ENCODE results near the gene TMEM114. TPM values are rescaled to one million over a fixed set of nuclear protein-coding genes. Genes with fewer than 3 reads are reported as not detected.

Gene TMEM114
- polyA plus RNA-seq, 1 donor (not counting 4 experiments of a cell fraction or from before 2014, with no cell fraction given) = not detected

DNA sequence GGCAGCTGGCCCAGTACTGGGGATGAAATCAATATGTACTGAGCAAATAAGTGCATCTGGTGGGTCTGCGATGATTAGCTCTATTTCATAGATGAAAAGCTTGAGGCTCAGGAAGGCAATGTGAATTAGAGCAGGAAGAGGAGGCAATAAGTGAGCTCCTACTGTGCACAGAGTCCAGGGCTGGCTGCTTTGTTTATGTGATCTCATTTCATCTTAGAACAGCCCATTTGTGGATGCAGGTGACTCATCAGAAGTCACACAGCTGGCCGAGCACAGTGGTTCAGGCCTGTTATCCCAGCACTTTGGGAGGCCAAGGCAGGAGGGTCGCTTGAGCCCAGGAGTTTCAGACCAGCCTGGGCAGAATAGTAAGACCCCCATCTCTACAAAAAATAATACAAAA lies 7.1 kb downstream of the TMEM114 start:
- no peaks in the 10 kb centered on the region for H3K9me1 ChIP-seq (ENCODE audit: control insufficient read depth, extremely low read depth, insufficient read depth, low read length)
- H4K20me1 ChIP-seq (ENCODE audit: control insufficient read depth, extremely low read depth, insufficient read depth, low read length) = no peaks in the 10 kb centered on the region
- H3K27me3 ChIP-seq (ENCODE audit: control insufficient read depth, extremely low read depth, insufficient read depth, low read length) = peaks cover 12% of the 10 kb centered on the region
- H3K27ac ChIP-seq (ENCODE audit: control insufficient read depth, insufficient read depth, low read length) = no peak overlapping the region
- DNase-seq (ENCODE audit: low read depth, low spot score) (no peak), FAIRE-seq (no peak)
- H3K9me3 ChIP-seq (ENCODE audit: control insufficient read depth, low read depth, low read length) = no peaks in the 10 kb centered on the region
- H3K9ac ChIP-seq (ENCODE audit: control insufficient read depth, extremely low read depth, insufficient read depth, low read length) = no peak overlapping the region
- no peaks in the 10 kb centered on the region for H3K36me3 ChIP-seq (ENCODE audit: control insufficient read depth in 2 of 2, extremely low read depth in 1 of 2, insufficient read depth in 2 of 2, low read length in 2 of 2)
- H3K4me3 ChIP-seq (ENCODE audit: control insufficient read depth in 2 of 3, extremely low read depth in 1 of 3, insufficient read depth in 2 of 3, low read depth in 1 of 3, low read length in 3 of 3) = no peak overlapping the region
- no peak overlapping the region for H3K4me2 ChIP-seq (ENCODE audit: control insufficient read depth, extremely low read depth, insufficient read depth, low read depth, low read length)
- dilution Hi-C loops (cut with MboI; ENCODE audit: extremely low pct_ligation_motif_present, low sequenced_read_pairs) = no loop called here
- no peak overlapping the region for H2AFZ ChIP-seq (ENCODE audit: control insufficient read depth, low read length)
- H3K4me1 ChIP-seq (ENCODE audit: control insufficient read depth, extremely low read depth, insufficient read depth, low read length) = no peaks in the 10 kb centered on the region
- TF ChIP-seq EZH2 (IDR thresholded peaks at IDR 0.05; ENCODE audit: low read length) = no peak
- TF ChIP-seq, protein P1, sequence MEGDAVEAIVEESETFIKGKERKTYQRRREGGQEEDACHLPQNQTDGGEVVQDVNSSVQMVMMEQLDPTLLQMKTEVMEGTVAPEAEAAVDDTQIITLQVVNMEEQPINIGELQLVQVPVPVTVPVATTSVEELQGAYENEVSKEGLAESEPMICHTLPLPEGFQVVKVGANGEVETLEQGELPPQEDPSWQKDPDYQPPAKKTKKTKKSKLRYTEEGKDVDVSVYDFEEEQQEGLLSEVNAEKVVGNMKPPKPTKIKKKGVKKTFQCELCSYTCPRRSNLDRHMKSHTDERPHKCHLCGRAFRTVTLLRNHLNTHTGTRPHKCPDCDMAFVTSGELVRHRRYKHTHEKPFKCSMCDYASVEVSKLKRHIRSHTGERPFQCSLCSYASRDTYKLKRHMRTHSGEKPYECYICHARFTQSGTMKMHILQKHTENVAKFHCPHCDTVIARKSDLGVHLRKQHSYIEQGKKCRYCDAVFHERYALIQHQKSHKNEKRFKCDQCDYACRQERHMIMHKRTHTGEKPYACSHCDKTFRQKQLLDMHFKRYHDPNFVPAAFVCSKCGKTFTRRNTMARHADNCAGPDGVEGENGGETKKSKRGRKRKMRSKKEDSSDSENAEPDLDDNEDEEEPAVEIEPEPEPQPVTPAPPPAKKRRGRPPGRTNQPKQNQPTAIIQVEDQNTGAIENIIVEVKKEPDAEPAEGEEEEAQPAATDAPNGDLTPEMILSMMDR (optimal IDR thresholded peaks at IDR 0.05 in 1 of 3, IDR thresholded peaks at IDR 0.05 in 1 of 3, conservative IDR thresholded peaks at IDR 0.05 in 1 of 3; ENCODE audit: extremely low read depth in 1 of 3, insufficient read depth in 2 of 3, low read length in 3 of 3) = no peak
- H3K79me2 ChIP-seq (ENCODE audit: control insufficient read depth, insufficient read depth, low read length) = no peaks in the 10 kb centered on the region

DNA sequence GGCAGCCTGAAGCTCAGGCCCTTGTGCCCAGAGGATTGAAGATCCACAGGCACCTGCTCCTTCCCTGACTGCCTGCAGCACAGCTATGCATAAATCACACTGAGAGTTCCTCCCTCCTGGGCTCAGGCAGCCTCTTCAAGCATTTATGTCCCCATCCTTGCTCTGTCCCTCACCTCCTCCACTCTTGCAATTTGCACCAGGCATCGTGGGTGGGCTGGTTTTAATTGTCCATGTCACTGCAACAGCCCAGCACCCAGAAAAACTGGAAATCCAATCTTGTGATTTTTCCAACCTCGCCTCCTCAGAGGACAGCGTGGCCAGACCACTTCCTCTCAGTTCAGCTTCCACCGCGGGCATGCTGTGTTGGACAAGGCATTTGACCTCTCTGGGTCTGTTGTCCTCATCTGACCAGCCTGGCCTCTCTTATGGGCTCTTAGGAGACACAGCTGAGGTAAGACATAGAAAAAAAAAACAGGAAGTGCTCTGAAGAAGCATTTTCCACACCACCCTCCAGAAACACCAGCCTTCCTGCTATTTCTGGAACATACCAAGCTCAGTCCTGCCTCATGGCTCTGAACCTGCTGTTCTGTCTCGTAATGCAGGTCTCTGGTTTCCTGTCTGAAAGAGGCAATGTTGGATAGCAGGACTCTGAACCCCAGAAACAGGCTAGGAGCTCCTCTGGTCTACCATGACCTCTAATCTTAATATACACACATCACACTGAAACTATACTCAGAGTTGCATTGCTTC lies 8.3 kb downstream of the TMEM114 start:
- Histone ChIP-seq H3K4me2 (ENCODE audit: control insufficient read depth, extremely low read depth, insufficient read depth, low read depth, low read length) (no peak overlapping the region), H3K4me3 (ENCODE audit: control insufficient read depth in 2 of 3, extremely low read depth in 1 of 3, insufficient read depth in 2 of 3, low read depth in 1 of 3, low read length in 3 of 3) (no peak overlapping the region), H3K9me3 (ENCODE audit: control insufficient read depth, low read depth, low read length) (no peaks in the 10 kb centered on the region), H3K79me2 (ENCODE audit: control insufficient read depth, insufficient read depth, low read length) (no peaks in the 10 kb centered on the region), H3K27me3 (ENCODE audit: control insufficient read depth, extremely low read depth, insufficient read depth, low read length) (peaks cover 5% of the 10 kb centered on the region), H3K9me1 (ENCODE audit: control insufficient read depth, extremely low read depth, insufficient read depth, low read length) (no peaks in the 10 kb centered on the region), H3K9ac (ENCODE audit: control insufficient read depth, extremely low read depth, insufficient read depth, low read length) (no peak overlapping the region), H2AFZ (ENCODE audit: control insufficient read depth, low read length) (no peak overlapping the region), H3K36me3 (ENCODE audit: control insufficient read depth in 2 of 2, extremely low read depth in 1 of 2, insufficient read depth in 2 of 2, low read length in 2 of 2) (no peaks in the 10 kb centered on the region), H3K4me1 (ENCODE audit: control insufficient read depth, extremely low read depth, insufficient read depth, low read length) (no peaks in the 10 kb centered on the region), H4K20me1 (ENCODE audit: control insufficient read depth, extremely low read depth, insufficient read depth, low read length) (no peaks in the 10 kb centered on the region), H3K27ac (ENCODE audit: control insufficient read depth, insufficient read depth, low read length) (no peak overlapping the region)
- dilution Hi-C loops (cut with MboI; ENCODE audit: extremely low pct_ligation_motif_present, low sequenced_read_pairs) = no loop called here
- FAIRE-seq (no peak), DNase-seq (ENCODE audit: low read depth, low spot score) (no peak)
- TF ChIP-seq EZH2 (IDR thresholded peaks at IDR 0.05; ENCODE audit: low read length) = no peak
- TF ChIP-seq, protein P1 (optimal IDR thresholded peaks at IDR 0.05 in 1 of 3, IDR thresholded peaks at IDR 0.05 in 1 of 3, conservative IDR thresholded peaks at IDR 0.05 in 1 of 3; ENCODE audit: extremely low read depth in 1 of 3, insufficient read depth in 2 of 3, low read length in 3 of 3) = no peak

Measured in keratinocyte (primary cell).